Effector CD4-positive, alpha-beta T cell (primary cell): ENCODE measurements around the gene KCNN4.
A peak's percentile ranks its signal among the peaks of the same experiment; 100 is the strongest.
"Not testable (repeated sequence)": the region's sequence is repeated elsewhere in the genome, so short reads cannot be mapped to it uniquely, and the experiment has no call there.

Experiments
- DNase-seq: peaks from one replicate; pipeline ENCODE4 v3.0.0-alpha.2; 2020

The KCNN4 gene

DNA sequence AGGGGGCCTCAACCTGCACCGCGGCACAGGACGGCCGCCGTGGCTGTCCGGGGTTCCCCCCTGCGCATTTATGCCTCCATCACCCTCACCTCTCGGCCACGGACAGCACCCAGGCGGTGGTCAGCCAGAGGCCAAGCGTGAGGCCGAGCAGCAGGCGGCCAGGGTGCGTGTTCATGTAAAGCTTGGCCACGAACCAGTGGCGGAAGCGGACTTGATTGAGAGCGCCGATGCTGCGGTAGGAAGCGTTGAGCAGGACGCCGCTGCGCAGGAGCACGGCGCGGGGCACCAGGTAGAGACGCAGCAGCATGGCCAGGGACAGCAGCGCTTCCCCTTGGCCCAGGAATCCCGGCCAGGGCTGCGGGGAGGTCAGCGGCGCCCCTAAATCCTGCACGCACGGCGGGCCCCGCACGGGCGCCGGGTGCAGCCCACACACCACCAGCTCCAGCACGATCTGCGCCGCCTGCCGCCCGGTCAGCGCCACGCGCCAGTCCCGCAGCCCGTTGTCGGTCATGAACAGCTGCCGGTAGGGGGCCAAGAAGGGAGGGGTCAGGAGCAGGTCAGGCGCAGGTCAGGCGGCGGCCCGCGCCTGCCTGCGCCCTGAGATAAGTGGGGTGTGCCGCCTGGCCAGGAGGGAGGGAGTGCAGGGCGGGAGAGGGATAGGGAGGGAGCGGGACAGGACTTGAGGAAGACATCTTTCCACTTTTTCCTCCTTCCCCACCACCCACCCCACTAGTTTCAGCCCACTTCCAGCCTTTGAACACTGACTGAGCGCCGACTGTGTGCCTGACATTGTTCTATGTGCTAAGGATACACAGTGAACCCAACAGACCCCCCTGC, 6.5 kb downstream of the KCNN4 start:
- DNase-seq: no peak

DNA sequence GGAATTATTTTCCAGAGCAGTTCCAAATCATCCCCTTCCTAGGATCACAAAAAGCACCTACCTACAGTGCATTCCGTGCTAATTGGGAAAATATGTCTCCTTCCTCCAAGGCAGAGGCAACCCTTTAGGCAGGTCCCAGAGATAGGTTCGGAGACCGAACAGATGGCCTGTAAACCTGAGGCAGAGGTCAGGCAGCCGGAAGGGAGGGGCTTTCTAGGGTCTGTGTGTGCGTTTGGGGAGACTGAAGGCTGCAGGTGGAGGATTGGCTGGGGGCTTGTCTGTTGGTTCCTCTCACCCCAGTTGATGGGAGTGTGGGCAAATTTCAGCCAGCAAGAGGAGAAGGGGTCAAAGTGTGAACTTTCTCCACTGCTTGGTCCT, 7.1 kb downstream of the KCNN4 start:
- DNase-seq: no peak

DNA sequence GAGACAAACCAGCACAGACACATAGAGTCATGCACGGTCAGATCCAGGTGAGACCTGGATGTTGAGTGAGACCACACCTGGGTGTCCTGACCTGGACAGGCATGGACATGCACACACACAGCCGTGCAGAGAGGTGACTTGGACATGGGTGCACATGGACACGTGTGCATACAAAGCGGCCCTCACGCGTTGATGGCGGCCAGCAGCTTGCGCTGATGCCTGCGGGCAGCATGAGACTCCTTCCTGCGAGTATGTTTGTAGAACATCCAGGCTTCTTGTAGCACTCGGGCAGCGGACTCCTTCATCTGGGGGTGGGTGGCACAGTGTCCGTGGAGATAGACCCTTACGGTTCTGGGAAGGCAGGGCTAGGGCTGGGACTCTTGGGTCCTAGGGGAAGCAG, 11.5 kb downstream of the KCNN4 start:
- no peak for DNase-seq

GRCh38 chr19:43768273-43769050, 12.3 kb downstream of the KCNN4 start:
- DNase-seq: no peak

DNA sequence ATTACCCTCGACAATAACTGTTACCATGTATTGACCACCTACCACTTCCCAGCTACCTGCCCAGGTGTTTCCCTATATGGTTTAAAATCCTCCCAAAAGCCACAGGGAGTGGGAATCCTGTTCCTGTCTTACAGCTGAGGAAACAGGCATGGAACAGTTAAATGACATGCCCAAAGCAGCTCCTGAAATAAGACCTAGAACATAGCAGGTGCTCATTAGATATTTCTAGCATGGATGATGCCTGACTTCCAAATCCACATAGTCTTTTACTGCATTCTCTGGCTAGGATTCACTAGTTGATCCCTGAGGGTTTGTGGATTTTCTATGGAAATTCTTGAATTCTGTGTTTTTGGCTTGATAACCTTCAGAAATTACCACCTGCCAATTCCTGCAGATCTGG, 13.0 kb downstream of the KCNN4 start:
- DNase-seq: no peak

GRCh38 chr19:43767316-43767715, 13.5 kb downstream of the KCNN4 start:
- no peak for DNase-seq

GRCh38 chr19:43766755-43767043, 14.1 kb downstream of the KCNN4 start:
- DNase-seq: no peak

GRCh38 chr19:43765109-43765876, 15.5 kb downstream of the KCNN4 start:
- peak; percentile 64 for DNase-seq

DNA sequence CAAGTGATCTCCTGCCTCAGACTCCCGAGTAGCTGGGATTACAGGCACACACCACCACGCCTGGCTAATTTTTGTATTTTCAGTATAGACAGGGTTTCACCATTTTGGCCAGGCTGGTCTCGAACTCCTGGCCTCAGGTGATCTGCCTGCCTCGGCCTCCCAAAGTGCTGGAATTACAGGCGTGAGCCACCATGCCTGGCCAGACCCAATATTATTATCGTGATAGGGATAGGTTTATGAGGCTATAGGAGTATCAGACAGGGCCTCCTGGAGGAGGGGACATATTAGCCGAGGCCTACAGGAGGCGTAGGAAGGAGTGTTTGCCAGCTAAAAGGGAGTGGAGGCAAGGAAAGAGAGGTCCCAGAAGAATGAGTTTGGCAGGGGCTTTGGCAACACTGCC, 16.1 kb downstream of the KCNN4 start:
- not testable (repeated sequence) for DNase-seq

GRCh38 chr19:43763473-43763939, 17.3 kb downstream of the KCNN4 start:
- no peak for DNase-seq

- DNase-seq: no peak
These were observed 18.0 kb downstream of the KCNN4 start for GRCh38 chr19:43762814-43763213.

DNA sequence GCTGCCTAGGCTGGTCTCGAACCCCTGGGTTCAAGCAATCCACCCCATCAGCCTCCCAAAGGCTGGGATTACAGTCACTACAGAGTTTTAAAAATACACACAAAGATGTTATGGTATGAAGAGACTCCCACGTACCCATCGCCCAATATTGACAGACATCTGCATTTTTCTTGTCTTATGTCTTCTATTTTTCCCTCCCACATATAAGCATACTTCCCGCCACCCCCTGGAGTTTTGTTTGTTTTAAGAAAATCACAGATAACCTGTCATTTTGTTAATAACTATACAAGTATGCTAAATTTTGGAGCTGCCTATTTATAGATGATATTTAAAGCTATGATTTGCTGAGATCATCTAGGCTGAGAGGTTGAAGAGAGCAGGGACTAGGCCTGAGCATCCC, 19.8 kb downstream of the KCNN4 start:
- no peak for DNase-seq

DNA sequence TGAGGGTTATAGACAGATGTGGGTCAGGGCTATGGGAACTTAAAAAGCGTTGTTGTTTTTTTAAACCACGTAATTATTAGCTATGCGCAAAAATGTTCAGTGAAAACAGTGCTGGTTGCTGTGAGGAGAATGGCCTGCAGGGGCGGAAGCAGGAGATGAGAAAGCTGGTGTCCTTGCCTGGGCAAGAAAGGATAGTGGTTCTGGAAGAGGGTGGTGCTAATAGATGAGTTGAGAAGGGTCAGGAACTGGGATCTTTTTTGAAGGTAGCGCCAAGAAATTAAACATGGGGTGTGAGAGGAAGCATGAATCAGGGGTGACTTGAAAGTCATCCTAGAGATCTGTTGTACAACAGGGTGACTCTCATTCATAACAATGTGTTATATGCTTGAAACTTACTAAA, 21.3 kb downstream of the KCNN4 start:
- DNase-seq: no peak

DNA sequence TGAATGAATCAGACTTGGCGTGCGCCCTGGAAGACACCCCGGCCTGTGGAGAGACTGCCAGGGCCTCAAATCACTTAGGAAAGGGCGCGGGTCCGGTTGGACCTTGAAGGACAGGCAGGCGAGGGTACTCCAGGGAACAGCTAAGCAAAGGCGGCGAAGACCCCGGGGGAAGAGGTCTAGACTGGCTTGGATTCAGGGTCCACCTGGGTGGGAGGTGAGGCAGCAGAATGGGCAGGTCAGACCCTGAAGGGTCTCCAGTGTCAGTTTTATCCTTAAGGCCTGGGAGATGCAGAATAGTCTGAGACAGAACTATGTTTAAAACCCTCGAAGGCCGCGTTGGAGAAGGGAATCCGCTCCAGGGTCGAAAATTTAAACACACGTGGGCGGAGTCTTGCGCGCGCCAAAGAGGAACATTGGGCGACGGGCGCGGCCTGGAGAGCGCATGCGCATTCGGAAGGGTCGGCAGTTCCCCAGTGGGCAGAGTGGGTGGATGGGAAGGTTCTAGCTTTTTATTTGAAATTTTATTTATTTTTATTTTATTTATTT, 25.4 kb downstream of the KCNN4 start:
- DNase-seq: peak; percentile 64

DNA sequence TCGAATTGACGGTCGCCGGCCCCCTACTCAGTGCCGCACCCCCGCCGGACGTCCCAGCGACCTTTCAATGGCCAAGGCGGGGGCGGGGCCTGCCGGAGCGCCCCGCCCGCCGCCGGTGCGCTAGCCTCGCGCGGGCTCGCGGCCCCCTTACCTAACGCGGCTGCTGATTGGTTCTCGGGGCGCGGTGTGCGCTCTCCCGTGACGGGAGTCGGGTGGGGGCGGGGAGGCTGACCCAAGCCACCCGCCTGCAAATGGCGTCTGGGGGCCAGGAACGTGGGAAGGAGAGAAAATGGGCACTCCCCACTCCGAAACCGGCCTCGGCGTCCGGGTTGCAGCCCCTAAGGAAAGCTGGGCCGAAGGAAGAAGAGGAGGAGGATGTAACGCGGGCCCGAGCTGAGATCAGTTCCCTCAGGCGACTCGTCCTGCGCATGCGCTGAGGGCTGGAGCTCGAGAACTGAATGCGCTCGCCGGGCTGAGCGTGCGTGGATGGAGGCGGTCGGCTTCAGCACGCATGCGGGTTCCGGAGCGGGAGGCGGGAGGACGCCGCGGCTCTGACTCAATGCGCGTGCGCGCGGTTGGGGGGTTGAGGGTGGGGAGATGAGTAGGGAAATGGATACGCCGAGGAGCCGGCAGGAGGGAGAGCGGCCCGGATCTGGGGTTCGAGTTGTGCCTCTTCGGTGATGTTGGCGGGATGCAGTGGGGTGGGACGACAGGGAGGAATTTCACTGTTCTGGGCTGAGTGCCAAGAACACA, 26.1 kb downstream of the KCNN4 start, which contains the start of gene SMG9:
Gene SMG9, minus strand, starts transcription at position 460 of the 753 bp plus-strand sequence. CDS start 4,221 bp downstream, outside the sequence.
- peak; percentile 99 for DNase-seq

DNA sequence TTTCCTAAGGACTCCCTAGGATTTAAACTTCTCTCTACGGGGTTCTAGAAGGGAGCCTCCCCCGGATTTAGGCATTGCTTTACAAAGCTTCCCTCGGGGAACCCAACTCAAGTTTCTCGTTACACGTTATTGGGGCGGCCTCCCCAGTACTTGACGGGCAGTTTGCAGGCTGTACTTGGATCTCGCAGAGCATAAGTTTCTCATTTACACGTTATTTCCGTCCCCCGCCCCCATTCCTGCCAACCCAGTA, 26.6 kb downstream of the KCNN4 start:
- DNase-seq: no peak

- DNase-seq: no peak
These were observed 28.4 kb downstream of the KCNN4 start for GRCh38 chr19:43752287-43752875.

- no peak for DNase-seq
These were observed 29.1 kb downstream of the KCNN4 start for GRCh38 chr19:43751466-43752220.

DNA sequence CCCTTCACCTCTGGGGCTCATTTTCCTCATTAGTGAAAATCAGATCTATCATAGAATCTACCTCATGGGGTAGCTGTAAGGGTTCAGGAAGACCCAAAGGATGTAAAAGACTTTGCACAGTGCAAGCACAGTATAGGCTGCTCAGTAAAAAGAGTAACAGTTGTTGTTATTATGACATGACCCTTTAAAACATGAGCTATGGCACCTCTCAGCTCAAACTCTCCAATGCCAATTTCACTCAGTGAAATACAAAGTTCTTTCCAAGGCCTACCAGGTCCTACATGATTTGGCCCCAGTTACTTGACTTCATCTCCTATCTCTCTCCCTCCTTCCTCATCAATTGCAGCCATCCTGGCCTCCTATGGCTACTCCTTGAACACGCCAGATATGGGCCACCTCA, 30.9 kb downstream of the KCNN4 start:
- DNase-seq: no peak

DNA sequence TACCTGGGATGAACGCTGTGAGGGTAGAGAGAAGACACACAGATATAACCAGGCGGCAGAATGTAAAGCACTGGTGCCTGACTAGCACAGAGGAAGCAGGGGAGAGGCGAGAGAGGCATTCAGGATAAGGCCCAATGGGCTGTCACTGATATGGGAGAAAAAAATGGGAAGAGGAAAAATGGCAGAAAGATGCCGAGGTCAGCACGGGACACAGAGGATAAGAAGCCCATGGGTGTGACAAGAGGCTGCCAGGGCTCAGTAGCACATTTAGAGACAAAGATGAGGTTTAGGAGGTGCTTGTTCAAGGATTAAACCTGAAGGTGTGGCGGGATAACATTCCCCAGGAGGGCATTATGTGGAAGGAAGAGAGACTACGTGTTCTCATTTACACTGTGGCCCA, 31.6 kb downstream of the KCNN4 start:
- no peak for DNase-seq

GRCh38 chr19:43748685-43749084, 32.1 kb downstream of the KCNN4 start:
- DNase-seq: no peak

- no peak for DNase-seq
These were observed 32.6 kb downstream of the KCNN4 start for GRCh38 chr19:43748205-43748594.
